AG09319 (cell line): Measurements from ENCODE around the gene USH1G.

Experiments
- DNase-seq: peaks from one replicate; pipeline ENCODE4 v3.0.0-alpha.2; 2010; ENCODE audit warnings: low read depth; ENCODE audit errors: extremely low read depth
- TF ChIP-seq, protein P1 (sequence below): IDR thresholded peaks from 2 replicates; pipeline ENCODE4 v1.5.1; 2011; ENCODE audit warnings: low read depth, mild to moderate bottlenecking, inconsistent platforms, low read length, moderate library complexity

The USH1G gene

DNA sequence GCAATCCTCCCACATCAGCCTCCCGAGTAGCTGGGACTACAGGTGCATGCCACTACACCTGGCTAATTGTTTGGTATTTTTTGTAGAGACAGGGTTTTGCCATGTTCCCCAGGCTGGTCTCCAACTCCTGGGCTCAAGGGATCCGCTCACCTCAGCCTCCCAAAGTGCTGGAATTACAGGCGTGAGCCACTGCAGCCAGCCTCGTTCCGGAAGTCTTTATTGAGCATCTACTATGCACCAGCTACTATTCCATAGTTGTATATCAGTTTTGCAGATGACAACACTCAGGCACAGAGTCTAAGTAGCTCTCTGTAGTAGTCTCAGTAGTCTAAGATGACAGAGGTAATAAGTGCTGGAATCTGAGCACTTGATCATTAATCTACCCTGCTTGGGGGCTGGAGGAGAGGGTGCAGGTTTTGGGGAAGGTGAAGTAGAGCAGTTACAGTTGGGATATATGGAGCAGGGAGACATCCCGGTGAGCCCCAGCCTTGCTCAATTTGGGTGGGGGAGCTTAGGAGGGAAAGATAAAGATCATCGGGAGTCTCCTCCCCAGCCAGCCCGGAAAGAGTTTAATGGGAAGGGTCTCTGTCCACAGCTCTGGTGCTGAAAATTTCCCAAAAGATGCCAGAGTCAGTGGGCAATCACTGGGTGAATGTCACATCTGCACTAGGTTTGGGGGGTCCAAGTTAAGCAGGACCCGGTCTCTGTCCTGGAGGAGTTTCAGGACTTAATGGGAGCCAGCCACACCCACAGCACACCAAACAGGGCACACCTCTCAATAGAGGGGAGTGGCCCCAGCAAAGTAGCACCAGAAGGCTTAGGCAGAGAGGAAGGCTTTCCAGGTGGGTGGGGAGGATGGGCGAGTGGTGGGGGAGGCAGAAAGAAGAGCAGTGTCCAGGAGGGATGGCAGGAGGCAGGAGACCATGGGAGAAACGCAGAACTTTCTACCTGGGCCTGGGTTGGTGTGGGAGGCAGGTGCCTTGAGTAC, 14.3 kb upstream of the USH1G start:
- TF ChIP-seq, protein P1, sequence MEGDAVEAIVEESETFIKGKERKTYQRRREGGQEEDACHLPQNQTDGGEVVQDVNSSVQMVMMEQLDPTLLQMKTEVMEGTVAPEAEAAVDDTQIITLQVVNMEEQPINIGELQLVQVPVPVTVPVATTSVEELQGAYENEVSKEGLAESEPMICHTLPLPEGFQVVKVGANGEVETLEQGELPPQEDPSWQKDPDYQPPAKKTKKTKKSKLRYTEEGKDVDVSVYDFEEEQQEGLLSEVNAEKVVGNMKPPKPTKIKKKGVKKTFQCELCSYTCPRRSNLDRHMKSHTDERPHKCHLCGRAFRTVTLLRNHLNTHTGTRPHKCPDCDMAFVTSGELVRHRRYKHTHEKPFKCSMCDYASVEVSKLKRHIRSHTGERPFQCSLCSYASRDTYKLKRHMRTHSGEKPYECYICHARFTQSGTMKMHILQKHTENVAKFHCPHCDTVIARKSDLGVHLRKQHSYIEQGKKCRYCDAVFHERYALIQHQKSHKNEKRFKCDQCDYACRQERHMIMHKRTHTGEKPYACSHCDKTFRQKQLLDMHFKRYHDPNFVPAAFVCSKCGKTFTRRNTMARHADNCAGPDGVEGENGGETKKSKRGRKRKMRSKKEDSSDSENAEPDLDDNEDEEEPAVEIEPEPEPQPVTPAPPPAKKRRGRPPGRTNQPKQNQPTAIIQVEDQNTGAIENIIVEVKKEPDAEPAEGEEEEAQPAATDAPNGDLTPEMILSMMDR: no peak
- DNase-seq: no peak

DNA sequence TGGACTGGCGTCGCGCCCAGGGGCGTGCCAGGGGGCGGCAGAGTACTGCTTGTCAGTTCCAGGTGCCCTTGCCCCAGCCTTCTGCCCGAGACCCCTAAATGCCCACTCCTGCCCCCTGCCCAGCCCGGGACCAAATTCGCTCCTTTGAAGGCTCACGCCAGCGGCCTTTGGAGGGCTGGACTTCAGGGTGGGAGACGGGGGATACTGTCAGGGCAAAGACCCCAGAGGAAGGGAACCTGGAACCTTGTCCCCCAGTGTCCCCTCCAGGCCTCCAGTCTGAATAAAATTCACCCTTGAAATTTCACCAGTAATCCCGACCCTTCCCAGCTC, 13.4 kb upstream of the USH1G start:
- no peak for DNase-seq
- TF ChIP-seq, protein P1: no peak

DNA sequence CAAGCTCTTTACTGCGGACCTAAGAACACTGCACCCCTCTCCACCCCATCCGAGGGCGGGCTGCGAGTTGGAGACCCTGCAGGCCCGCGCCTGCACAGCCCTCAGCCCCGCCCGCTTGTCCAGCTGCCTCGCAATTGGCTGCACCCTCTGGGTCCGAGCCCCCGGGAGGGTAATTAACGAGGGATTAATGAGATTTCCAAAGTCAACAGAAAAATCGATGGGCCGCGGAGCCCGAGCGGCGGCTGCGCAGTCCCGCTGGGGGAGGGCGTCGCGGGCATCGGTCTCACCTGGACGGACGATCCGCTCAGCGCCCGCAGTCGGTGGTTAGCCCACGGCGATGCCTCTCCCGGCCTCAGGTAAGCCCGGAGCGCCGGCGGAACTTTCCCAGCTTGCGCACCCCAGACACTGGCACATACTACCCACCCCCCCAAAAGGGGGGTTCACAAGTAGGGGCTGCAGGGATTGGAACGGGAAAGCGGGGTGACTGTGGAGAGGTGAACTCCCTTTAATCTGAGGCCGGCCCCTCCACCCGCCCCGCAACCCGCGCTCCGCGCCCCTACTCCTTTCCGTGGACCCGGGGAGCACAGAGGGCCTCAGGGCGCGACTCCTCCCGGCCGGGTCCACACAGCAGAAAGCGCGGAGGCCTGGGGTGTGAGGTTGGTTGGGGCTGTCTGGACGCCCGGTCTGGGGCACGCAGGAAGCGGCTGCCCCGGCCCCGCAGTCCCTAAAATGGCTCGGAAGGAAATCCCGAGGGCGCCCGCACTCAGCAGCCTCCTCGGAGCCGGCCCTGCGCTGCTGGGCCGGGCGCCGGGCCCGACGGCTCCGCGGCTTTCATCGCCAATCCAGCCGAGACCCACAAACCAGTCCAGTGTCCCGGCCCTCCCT, 12.8 kb upstream of the USH1G start, which contains the start of gene OTOP3:
Gene OTOP3, plus strand, starts transcription at position 314 of the 885 bp plus-strand sequence. Its CDS starts 24 bp downstream, at position 338.
- no peak for DNase-seq
- TF ChIP-seq, protein P1: no peak

DNA sequence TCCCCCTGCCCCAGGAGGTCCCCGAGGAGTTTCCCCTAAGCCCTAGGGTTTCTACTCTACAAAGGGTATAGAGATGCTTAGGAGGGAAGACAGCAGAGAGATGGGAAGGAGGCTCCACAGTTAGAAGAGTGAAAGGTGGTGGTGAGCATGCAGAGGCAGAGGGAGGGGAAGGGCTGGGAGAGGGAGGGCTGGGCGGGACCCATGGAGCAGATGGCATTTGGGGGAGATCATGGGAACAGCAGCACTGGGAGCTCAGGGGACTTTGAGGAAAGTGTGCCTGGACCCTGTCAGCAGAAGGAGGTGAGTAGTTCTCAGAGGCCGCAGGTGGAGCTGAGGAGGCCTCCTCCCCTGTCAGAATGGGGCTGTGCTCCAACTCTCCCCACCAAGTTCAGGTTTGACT, 12.0 kb upstream of the USH1G start:
- TF ChIP-seq, protein P1: no peak
- no peak for DNase-seq

DNA sequence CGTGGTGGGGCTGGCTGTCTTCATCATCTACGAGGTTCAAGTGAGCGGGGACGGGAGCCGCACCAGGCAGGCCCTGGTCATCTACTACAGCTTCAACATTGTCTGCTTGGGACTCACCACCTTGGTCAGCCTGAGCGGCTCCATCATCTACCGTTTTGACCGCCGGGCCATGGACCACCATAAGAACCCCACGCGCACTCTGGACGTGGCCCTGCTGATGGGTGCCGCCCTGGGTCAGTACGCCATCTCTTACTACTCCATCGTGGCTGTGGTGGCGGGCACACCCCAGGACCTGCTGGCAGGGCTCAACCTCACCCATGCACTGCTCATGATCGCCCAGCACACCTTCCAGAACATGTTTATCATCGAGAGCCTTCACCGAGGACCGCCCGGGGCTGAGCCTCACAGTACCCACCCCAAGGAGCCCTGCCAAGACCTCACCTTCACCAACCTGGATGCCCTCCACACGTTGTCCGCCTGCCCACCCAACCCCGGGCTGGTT, 7.5 kb upstream of the USH1G start:
- DNase-seq: no peak
- TF ChIP-seq, protein P1: no peak

DNA sequence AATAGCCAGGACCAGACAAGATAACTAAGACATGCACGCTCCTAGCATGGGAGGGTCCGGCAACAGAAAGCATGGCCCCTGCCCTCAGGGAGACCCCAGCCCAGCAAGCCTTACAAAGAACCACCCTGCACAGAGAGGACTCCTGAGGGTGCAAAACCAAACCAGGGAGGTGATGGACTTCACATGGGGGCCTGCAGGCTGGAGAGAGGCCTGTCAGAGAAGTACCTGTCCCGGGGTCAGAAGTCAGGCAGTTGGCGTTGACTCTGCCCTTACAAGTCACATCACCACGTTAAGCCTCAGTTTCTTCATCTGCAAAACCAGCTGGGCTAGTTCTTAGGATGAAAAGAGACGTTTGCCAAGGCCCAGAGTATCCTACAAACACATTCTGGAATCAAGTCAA, 5.7 kb upstream of the USH1G start:
- TF ChIP-seq, protein P1: no peak
- DNase-seq: no peak
